WERI-Rb-1 (cell line): ENCODE results near the gene THSD7B.
A peak's percentile ranks its signal among the peaks of the same experiment; 100 is the strongest.

Experiments used
- DNase-seq: peaks from one replicate; pipeline ENCODE4 v3.0.0-alpha.2; 2020
- H3K27ac ChIP-seq: fragments of 250-450 bp; sonication (Bioruptor Pico); 2 replicates; pipeline ENCODE4 v1.5.1; 2020; ENCODE audit warnings: mild to moderate bottlenecking, moderate library complexity
- H3K27me3 ChIP-seq: fragments of 250-450 bp; sonication (Bioruptor Pico); 2 replicates; pipeline ENCODE4 v1.5.1; 2021; ENCODE audit warnings: mild to moderate bottlenecking, low read depth, moderate library complexity; ENCODE audit not compliant: insufficient read depth, severe bottlenecking
- H3K36me3 ChIP-seq: fragments of 250-450 bp; sonication (Bioruptor Pico); 2 replicates; pipeline ENCODE4 v1.5.1; 2020; ENCODE audit warnings: mild to moderate bottlenecking, moderate library complexity
- H3K4me3 ChIP-seq: 2 replicates; pipeline ENCODE4 v1.5.1; 2011; ENCODE audit warnings: low read depth, mild to moderate bottlenecking, control low read depth, low read length
- H3K9me3 ChIP-seq: fragments of 250-450 bp; sonication (Bioruptor Pico); 2 replicates; pipeline ENCODE4 v1.5.1; 2021; ENCODE audit warnings: mild to moderate bottlenecking, moderate library complexity; ENCODE audit not compliant: severe bottlenecking
- TF ChIP-seq, protein P1 (sequence below): IDR thresholded peaks from 2 replicates; pipeline ENCODE4 v1.5.1; 2011; ENCODE audit warnings: low read depth, mild to moderate bottlenecking, control low read depth, inconsistent platforms, low read length

THSD7B gene

GRCh38 chr2:136985044-136985443, 219.7 kb downstream of the THSD7B start:
- no peaks in the 10 kb centered on the region for H3K9me3 ChIP-seq
- no peaks in the 10 kb centered on the region for H3K36me3 ChIP-seq
- TF ChIP-seq, protein P1, sequence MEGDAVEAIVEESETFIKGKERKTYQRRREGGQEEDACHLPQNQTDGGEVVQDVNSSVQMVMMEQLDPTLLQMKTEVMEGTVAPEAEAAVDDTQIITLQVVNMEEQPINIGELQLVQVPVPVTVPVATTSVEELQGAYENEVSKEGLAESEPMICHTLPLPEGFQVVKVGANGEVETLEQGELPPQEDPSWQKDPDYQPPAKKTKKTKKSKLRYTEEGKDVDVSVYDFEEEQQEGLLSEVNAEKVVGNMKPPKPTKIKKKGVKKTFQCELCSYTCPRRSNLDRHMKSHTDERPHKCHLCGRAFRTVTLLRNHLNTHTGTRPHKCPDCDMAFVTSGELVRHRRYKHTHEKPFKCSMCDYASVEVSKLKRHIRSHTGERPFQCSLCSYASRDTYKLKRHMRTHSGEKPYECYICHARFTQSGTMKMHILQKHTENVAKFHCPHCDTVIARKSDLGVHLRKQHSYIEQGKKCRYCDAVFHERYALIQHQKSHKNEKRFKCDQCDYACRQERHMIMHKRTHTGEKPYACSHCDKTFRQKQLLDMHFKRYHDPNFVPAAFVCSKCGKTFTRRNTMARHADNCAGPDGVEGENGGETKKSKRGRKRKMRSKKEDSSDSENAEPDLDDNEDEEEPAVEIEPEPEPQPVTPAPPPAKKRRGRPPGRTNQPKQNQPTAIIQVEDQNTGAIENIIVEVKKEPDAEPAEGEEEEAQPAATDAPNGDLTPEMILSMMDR: no peak
- H3K4me3 ChIP-seq: no peak overlapping the region
- no peaks in the 10 kb centered on the region for H3K27me3 ChIP-seq
- DNase-seq: no peak
- no peak overlapping the region for H3K27ac ChIP-seq

DNA sequence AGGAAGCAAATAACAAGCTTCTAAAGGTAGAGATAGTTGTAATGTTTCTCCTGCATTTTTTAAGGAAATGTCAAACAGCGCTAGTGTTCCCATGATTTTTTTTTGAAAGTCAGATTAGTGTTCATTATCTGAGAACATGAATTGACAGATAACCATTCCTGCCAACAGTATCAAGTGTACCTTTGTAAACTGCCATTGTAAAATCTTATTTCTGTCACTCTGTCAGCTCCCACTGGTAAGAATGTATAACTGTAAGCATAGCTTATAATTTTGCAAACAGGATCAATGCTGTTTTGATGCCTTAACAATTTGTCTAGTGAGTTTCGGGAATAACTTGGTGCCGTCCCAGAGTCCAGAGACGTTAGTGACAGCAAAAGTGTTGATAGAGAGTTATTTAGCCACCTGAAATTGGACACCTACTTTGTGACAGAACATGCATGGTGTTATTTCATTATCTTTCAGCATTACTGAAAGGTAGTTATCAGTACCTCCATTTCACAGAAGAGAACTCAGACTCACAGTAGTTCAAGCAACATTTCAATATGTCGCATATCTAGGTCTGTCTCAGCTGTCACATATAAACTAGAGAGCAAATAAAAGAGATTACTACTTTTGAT, 221.4 kb downstream of the THSD7B start:
- H3K27ac ChIP-seq: no peak overlapping the region
- no peaks in the 10 kb centered on the region for H3K36me3 ChIP-seq
- no peaks in the 10 kb centered on the region for H3K9me3 ChIP-seq
- TF ChIP-seq, protein P1: no peak
- H3K4me3 ChIP-seq: no peak overlapping the region
- DNase-seq: no peak
- H3K27me3 ChIP-seq: no peaks in the 10 kb centered on the region

DNA sequence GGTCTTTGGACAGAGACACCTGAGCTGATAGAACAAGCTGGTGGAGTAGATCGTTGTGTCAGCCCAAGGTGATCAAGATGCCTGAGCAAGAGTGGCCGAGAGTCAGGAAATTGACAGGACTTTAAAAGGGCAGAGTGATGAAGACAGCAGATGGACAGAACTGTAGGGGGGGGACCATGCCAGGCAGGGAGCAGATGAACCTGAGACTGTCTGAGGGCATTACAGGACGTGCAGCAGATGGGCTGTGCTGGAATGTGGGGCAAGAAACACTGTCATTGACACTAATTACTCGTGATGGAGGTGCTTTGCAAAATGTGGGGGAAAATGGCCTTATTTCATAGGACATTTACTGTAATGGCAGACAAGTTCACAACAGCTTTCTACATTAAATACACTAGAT, 225.0 kb downstream of the THSD7B start:
- H3K36me3 ChIP-seq: no peaks in the 10 kb centered on the region
- TF ChIP-seq, protein P1: no peak
- no peak overlapping the region for H3K4me3 ChIP-seq
- H3K27ac ChIP-seq: no peak overlapping the region
- no peaks in the 10 kb centered on the region for H3K9me3 ChIP-seq
- H3K27me3 ChIP-seq: no peaks in the 10 kb centered on the region
- DNase-seq: peak; percentile 18

DNA sequence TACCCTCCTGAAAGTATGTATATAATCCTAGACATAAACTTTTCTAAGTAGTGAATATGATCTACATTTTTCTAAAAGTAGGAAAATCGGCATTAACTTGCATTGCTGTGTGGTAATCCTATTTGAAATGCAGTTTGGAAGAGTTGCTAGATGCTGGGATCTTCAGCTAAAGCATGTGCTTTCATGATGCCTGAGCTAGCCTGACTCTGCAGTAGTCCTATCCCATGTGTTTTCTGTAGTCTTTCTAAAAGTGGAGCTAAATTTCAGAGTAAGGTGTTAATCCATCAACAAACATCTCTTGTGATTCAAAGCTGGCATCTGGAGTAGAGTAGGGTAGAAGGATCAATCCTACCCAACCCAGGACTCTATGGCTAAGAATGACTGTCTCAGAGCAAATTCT, 229.4 kb downstream of the THSD7B start:
- no peak overlapping the region for H3K4me3 ChIP-seq
- no peak for DNase-seq
- no peak overlapping the region for H3K27ac ChIP-seq
- TF ChIP-seq, protein P1: no peak
- H3K36me3 ChIP-seq: no peaks in the 10 kb centered on the region
- no peaks in the 10 kb centered on the region for H3K9me3 ChIP-seq
- H3K27me3 ChIP-seq: no peaks in the 10 kb centered on the region

DNA sequence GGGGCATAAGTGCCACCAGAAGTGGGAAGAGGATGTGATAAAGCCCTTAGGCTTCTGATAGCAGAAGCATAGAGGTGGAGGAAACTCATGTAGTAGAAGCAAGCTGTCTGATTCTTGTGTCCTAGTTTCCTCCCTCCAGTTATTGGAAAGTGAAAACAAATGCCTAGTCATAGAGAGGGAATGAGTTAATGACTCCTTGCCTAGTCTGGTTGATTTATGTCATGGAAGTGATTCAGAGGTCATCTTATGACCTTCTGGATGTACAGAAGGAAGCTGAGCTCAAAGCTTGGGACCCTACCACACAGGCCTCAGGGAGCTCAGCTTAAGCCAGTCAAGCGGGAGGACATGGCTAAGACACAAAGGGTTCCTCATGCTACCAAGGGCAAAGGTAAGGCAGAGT, 232.2 kb downstream of the THSD7B start:
- Histone ChIP-seq H3K4me3 (no peak overlapping the region), H3K36me3 (no peaks in the 10 kb centered on the region), H3K27ac (no peak overlapping the region), H3K27me3 (no peaks in the 10 kb centered on the region), H3K9me3 (no peaks in the 10 kb centered on the region)
- no peak for DNase-seq
- TF ChIP-seq, protein P1: no peak

GRCh38 chr2:137000811-137001210, 235.5 kb downstream of the THSD7B start:
- no peak for DNase-seq
- TF ChIP-seq, protein P1: no peak
- H3K27ac ChIP-seq: no peak overlapping the region
- no peaks in the 10 kb centered on the region for H3K27me3 ChIP-seq
- no peaks in the 10 kb centered on the region for H3K36me3 ChIP-seq
- H3K4me3 ChIP-seq: no peak overlapping the region
- no peaks in the 10 kb centered on the region for H3K9me3 ChIP-seq
